Gastroesophageal sphincter (tissue), 3 donors: ENCODE data around the gene EBF4.

Experiments
- CTCF ChIP-seq, 4 experiments: fragments of 200-600 bp in 2 of 4; fragments of 450-650 bp in 2 of 4; sonication (generic) in 1 of 4; IDR thresholded peaks; one replicate each; pipeline ENCODE4 v1.5.1; 2017 to 2019; ENCODE audit warnings: antibody characterized with exemption in 4 of 4, mild to moderate bottlenecking in 2 of 4, moderate library complexity in 2 of 4
- EP300 ChIP-seq: sonication (generic); formaldehyde crosslinking; IDR thresholded peaks from one replicate; pipeline ENCODE4 v1.6.1; 2017; ENCODE audit warnings: antibody characterized with exemption, mild to moderate bottlenecking
- POLR2A ChIP-seq, 2 donors: fragments of 450-650 bp; IDR thresholded peaks; one replicate each; pipeline ENCODE4 v1.6.1; 2017; ENCODE audit warnings: antibody characterized with exemption in 2 of 2, mild to moderate bottlenecking in 2 of 2, moderate library complexity in 1 of 2
- POLR2AphosphoS5 ChIP-seq: sonication (generic); formaldehyde crosslinking; IDR thresholded peaks from one replicate; pipeline ENCODE4 v1.6.1; 2017; ENCODE audit warnings: antibody characterized with exemption

GRCh38 chr20:2756056-2756611, 63.6 kb downstream of the EBF4 start:
- TF ChIP-seq CTCF (IDR thresholded peaks at IDR 0.05) (peak in 1 of 4 experiments; percentile 32), POLR2AphosphoS5 (no peak), POLR2A (IDR thresholded peaks at IDR 0.05) (no peak), EP300 (no peak)
